Endodermal cell (in vitro differentiated cells): ENCODE results near the gene TTC13. TPM values are rescaled to one million over a fixed set of nuclear protein-coding genes. Genes with fewer than 3 reads are reported as not detected.

ENCODE experiments used
- DNase-seq: peaks from one replicate; pipeline ENCODE4 v3.0.0-alpha.2; 2017
- H3K27ac ChIP-seq: 2 replicates; pipeline ENCODE4 v1.5.1; 2013; ENCODE audit warnings: mild to moderate bottlenecking, low read depth, low read length, moderate library complexity
- H3K27me3 ChIP-seq: 2 replicates; pipeline ENCODE4 v1.6.1; 2013; ENCODE audit warnings: mild to moderate bottlenecking, low read length, moderate library complexity; ENCODE audit not compliant: insufficient read depth, control insufficient read depth, poor library complexity, severe bottlenecking
- H3K36me3 ChIP-seq: 2 replicates; pipeline ENCODE4 v1.7.0; 2013; ENCODE audit warnings: mild to moderate bottlenecking, low read length, moderate library complexity; ENCODE audit not compliant: control insufficient read depth, insufficient read depth
- H3K4me1 ChIP-seq: one replicate; pipeline ENCODE4 v1.7.0; 2013; ENCODE audit warnings: low read length; ENCODE audit not compliant: control insufficient read depth, insufficient read depth
- H3K4me3 ChIP-seq: 2 replicates; pipeline ENCODE4 v1.5.1; 2013; ENCODE audit warnings: mild to moderate bottlenecking, low read length, moderate library complexity
- H3K9ac ChIP-seq: 2 replicates; pipeline ENCODE4 v1.6.1; 2013; ENCODE audit warnings: mild to moderate bottlenecking, low read length, moderate library complexity; ENCODE audit not compliant: poor library complexity, severe bottlenecking; ENCODE audit errors: extremely low read depth
- H3K9me3 ChIP-seq: 2 replicates; pipeline ENCODE4 v1.6.1; 2013; ENCODE audit warnings: mild to moderate bottlenecking, low read length, moderate library complexity; ENCODE audit not compliant: control insufficient read depth
- H3K27ac Mint-ChIP-seq: 2 replicates; pipeline ENCODE4 v1.8.0; 2020; ENCODE audit warnings: mixed read lengths
- H3K27me3 Mint-ChIP-seq: 2 replicates; pipeline ENCODE4 v1.8.0; 2021; ENCODE audit warnings: mild to moderate bottlenecking, mixed read lengths; ENCODE audit not compliant: insufficient read depth
- H3K36me3 Mint-ChIP-seq: 2 replicates; pipeline ENCODE4 v1.8.0; 2020; ENCODE audit warnings: low read depth, mixed read lengths
- H3K4me1 Mint-ChIP-seq: 2 replicates; pipeline ENCODE4 v1.8.0; 2020; ENCODE audit warnings: mixed read lengths
- H3K4me3 Mint-ChIP-seq: 2 replicates; pipeline ENCODE4 v1.8.0; 2020; ENCODE audit warnings: mild to moderate bottlenecking, moderate library complexity, mixed read lengths
- H3K9me3 Mint-ChIP-seq: 2 replicates; pipeline ENCODE4 v1.8.0; 2020; ENCODE audit warnings: mild to moderate bottlenecking, mixed read lengths
- CTCF ChIP-seq: fragments of 200-600 bp; sonication (generic); conservative IDR thresholded peaks from 2 replicates; pipeline ENCODE4 v1.5.0; 2021; ENCODE audit warnings: antibody characterized with exemption, mild to moderate bottlenecking
- WGBS, 2 experiments: methylation state at CpG; one replicate each; pipeline versions ENCODE4 v1.1.5 to v1.1.7; 2013; ENCODE audit warnings: missing lambda C conversion rate in 2 of 2, mixed read lengths in 1 of 2; ENCODE audit not compliant: insufficient coverage in 1 of 2, insufficient read length in 1 of 2; 5-methylcytosine and 5-hydroxymethylcytosine counted together
- total RNA-seq, 2 donors: library from RNA; stranded (reverse); fragmentation: NEBNext Ultra II Directional in 1 of 2; extraction: Animal tissue kit (Norgen Biotek cat#: 25700) in 1 of 2; gene quantifications; 2 replicates in 1 of 2; 3 replicates in 1 of 2; pipeline ENCODE4 v1.2.1, GENCODE V29; 2021

Gene TTC13
- total RNA-seq, 2 donors from 2014 or later: 12.4 to 14.5 TPM

GRCh38 chr1:230898748-230899147 lies 79.9 kb downstream of the TTC13 start:
- peaks cover 8% of the 10 kb centered on the region for H3K27me3 Mint-ChIP-seq
- no peaks in the 10 kb centered on the region for H3K9me3 ChIP-seq
- no peak overlapping the region for H3K27ac ChIP-seq
- no peak overlapping the region for H3K4me3 ChIP-seq
- no peak overlapping the region for H3K9ac ChIP-seq
- no peak overlapping the region for H3K4me3 Mint-ChIP-seq
- no peak for TF ChIP-seq CTCF
- H3K4me1 ChIP-seq: no peaks in the 10 kb centered on the region
- H3K9me3 Mint-ChIP-seq: no peaks in the 10 kb centered on the region
- no peaks in the 10 kb centered on the region for H3K4me1 Mint-ChIP-seq
- H3K27me3 ChIP-seq: no peaks in the 10 kb centered on the region
- H3K27ac Mint-ChIP-seq: no peak overlapping the region
- H3K36me3 ChIP-seq: no peaks in the 10 kb centered on the region
- no peak for DNase-seq
- 82 to 86% methylated on average over 2 to 8 of the region's 8 CpGs for WGBS, 2 experiments
- peaks cover 1% of the 10 kb centered on the region for H3K36me3 Mint-ChIP-seq

GRCh38 chr1:230898144-230898543 lies 80.5 kb downstream of the TTC13 start:
- 96 to 100% methylated on average over 3 to 4 of the region's 4 CpGs for WGBS, 2 experiments
- H3K27ac ChIP-seq: no peak overlapping the region
- H3K36me3 ChIP-seq: no peaks in the 10 kb centered on the region
- peaks cover 8% of the 10 kb centered on the region for H3K27me3 Mint-ChIP-seq
- H3K9me3 ChIP-seq: no peaks in the 10 kb centered on the region
- H3K4me3 ChIP-seq: no peak overlapping the region
- H3K27me3 ChIP-seq: no peaks in the 10 kb centered on the region
- H3K36me3 Mint-ChIP-seq: no peaks in the 10 kb centered on the region
- no peak overlapping the region for H3K9ac ChIP-seq
- DNase-seq: no peak
- H3K4me1 Mint-ChIP-seq: no peaks in the 10 kb centered on the region
- no peak for TF ChIP-seq CTCF
- H3K4me3 Mint-ChIP-seq: no peak overlapping the region
- no peak overlapping the region for H3K27ac Mint-ChIP-seq
- H3K4me1 ChIP-seq: no peaks in the 10 kb centered on the region
- H3K9me3 Mint-ChIP-seq: no peaks in the 10 kb centered on the region

- Mint-ChIP-seq H3K27me3 (peaks cover 10% of the 10 kb centered on the region), H3K4me3 (no peak overlapping the region), H3K27ac (no peak overlapping the region), H3K4me1 (peaks cover 5% of the 10 kb centered on the region), H3K36me3 (no peaks in the 10 kb centered on the region), H3K9me3 (no peaks in the 10 kb centered on the region)
- no peaks in the 10 kb centered on the region for H3K9me3 ChIP-seq
- H3K36me3 ChIP-seq: no peaks in the 10 kb centered on the region
- H3K9ac ChIP-seq: no peak overlapping the region
- no peak for TF ChIP-seq CTCF
- H3K27ac ChIP-seq: no peak overlapping the region
- no peak for DNase-seq
- WGBS, 2 experiments: 100% methylated on average over 1 of the region's 1 CpG; no CpG with 5 or more reads in 1 of the 2 experiments
- H3K27me3 ChIP-seq: no peaks in the 10 kb centered on the region
- H3K4me1 ChIP-seq: no peaks in the 10 kb centered on the region
- H3K4me3 ChIP-seq: no peak overlapping the region
Measured at GRCh38 chr1:230896779-230897178, 81.9 kb downstream of the TTC13 start.
